WTC11 (cell line): ENCODE data around the gene TPRKB. TPM values are rescaled to one million over a fixed set of nuclear protein-coding genes. Genes with fewer than 3 reads are reported as not detected.
"Not testable (repeated sequence)": the region's sequence is repeated elsewhere in the genome, so short reads cannot be mapped to it uniquely, and the experiment has no call there.

ENCODE experiments used
- ATAC-seq: fragments of 200-7000 bp; cut with Tn5 transposase; 2 replicates; pipeline ENCODE4 v1.10.0; 2021; ENCODE audit warnings: mild to moderate bottlenecking, moderate library complexity
- CTCF ChIA-PET: fragments of 300-600 bp; sonication (Branson Sonifier 250); formaldehyde crosslinking; loops from one replicate; lab custom pipeline; 2021; ENCODE audit warnings: antibody characterized with exemption; lab: Charles Lee
- POLR2A ChIA-PET: fragments of 350-600 bp; sonication (Branson Sonifier 250); formaldehyde crosslinking; loops from one replicate; lab custom pipeline; 2021; ENCODE audit warnings: antibody characterized with exemption; lab: Charles Lee
- DNase-seq: peaks from one replicate; pipeline ENCODE4 v3.0.0; 2021; ENCODE audit warnings: low spot score
- H3K27ac Mint-ChIP-seq: 2 replicates; pipeline ENCODE4 v1.8.0; 2021; ENCODE audit warnings: mixed read lengths
- H3K27me3 Mint-ChIP-seq: 2 replicates; pipeline ENCODE4 v1.8.0; 2021; ENCODE audit warnings: low read depth, mild to moderate bottlenecking, moderate library complexity, mixed read lengths
- H3K36me3 Mint-ChIP-seq: 2 replicates; pipeline ENCODE4 v1.8.0; 2021; ENCODE audit warnings: mixed read lengths
- H3K4me1 Mint-ChIP-seq: 2 replicates; pipeline ENCODE4 v1.8.0; 2022; ENCODE audit warnings: mixed read lengths
- H3K4me3 Mint-ChIP-seq: 2 replicates; pipeline ENCODE4 v1.8.0; 2021; ENCODE audit warnings: mild to moderate bottlenecking, moderate library complexity, mixed read lengths
- H3K9me3 Mint-ChIP-seq: 2 replicates; pipeline ENCODE4 v1.8.0; 2021; ENCODE audit warnings: mixed read lengths
- ARID4B ChIP-seq: sonication (generic); formaldehyde crosslinking; IDR thresholded peaks from 2 replicates; pipeline ENCODE4 v1.8.0; 2023; ENCODE audit warnings: missing genetic modification reagents, mild to moderate bottlenecking, borderline replicate concordance
- CBFB ChIP-seq: sonication (generic); formaldehyde crosslinking; IDR thresholded peaks from 2 replicates; pipeline ENCODE4 v1.8.1; 2022; ENCODE audit warnings: mild to moderate bottlenecking, low read depth, missing genetic modification reagents
- CTCF ChIP-seq: fragments of 200-600 bp; IDR thresholded peaks from 2 replicates; pipeline ENCODE4 v1.8.0; 2022; ENCODE audit warnings: antibody characterized with exemption
- ESRRA ChIP-seq: sonication (generic); formaldehyde crosslinking; IDR thresholded peaks from 2 replicates; pipeline ENCODE4 v1.8.1; 2022; ENCODE audit warnings: mild to moderate bottlenecking, missing genetic modification reagents, borderline replicate concordance
- MLX ChIP-seq: sonication (generic); formaldehyde crosslinking; IDR thresholded peaks from 2 replicates; pipeline ENCODE4 v1.8.1; 2023; ENCODE audit warnings: mild to moderate bottlenecking, missing genetic modification reagents, moderate library complexity
- PRRX2 ChIP-seq: fragments of 250-450 bp; sonication (Bioruptor Pico); IDR thresholded peaks from 2 replicates; pipeline ENCODE4 v1.8.0; 2021; ENCODE audit warnings: mild to moderate bottlenecking
- ZNF281 ChIP-seq: sonication (generic); formaldehyde crosslinking; IDR thresholded peaks from 2 replicates; pipeline ENCODE4 v1.8.0; 2023; ENCODE audit warnings: mild to moderate bottlenecking, missing genetic modification reagents
- ZNF317 ChIP-seq: sonication (generic); formaldehyde crosslinking; IDR thresholded peaks from 2 replicates; pipeline ENCODE4 v1.8.1; 2023; ENCODE audit warnings: low read depth, mild to moderate bottlenecking, moderate library complexity, missing genetic modification reagents, borderline replicate concordance
- total RNA-seq: library from RNA; stranded (reverse); gene quantifications from 3 replicates; pipeline ENCODE4 v1.2.3, GENCODE V29; 2021

Gene TPRKB
- total RNA-seq, 1 experiment from 2014 or later: 30.6 TPM

DNA sequence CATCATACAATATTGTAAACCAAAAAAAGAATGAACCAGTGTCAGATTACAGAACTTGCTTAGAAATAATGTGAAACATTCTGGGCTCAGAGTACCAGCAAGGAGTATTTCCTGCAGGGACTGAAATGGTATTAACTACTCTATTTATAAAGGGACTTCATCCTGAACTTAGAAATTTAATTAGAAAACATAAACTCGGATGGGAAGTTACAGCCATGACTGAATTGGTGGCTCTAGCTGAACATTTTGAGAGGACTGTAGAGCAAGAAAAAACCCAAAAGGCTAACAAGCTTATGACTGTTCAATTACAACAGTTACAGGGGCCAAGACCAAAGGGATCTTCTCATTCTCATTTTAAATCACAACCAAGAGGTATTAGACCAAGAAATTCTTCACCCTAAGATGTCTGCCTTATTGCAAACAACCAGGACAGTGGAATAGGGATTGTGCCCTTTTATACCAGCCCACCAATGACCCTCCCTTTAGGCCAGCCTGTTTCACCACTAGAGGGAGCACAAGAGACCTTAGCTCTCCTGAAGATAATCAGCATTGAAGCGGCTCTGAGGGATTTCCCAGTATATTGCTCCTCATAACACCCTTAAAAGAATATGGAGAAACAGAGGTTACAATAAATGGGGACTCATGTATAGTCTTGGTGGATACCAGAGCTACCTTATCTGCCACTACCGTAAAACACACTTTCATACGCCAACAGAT is 46.6 kb downstream of the TPRKB start:
- peaks cover 62% of the 10 kb centered on the region for H3K27me3 Mint-ChIP-seq
- ATAC-seq: peak; percentile 99
- H3K4me3 Mint-ChIP-seq, H3K36me3 Mint-ChIP-seq, H3K27ac Mint-ChIP-seq, H3K4me1 Mint-ChIP-seq, POLR2A ChIA-PET, CTCF ChIA-PET: not testable (repeated sequence)
- H3K9me3 Mint-ChIP-seq: peaks cover 21% of the 10 kb centered on the region
- peak; percentile 36 for TF ChIP-seq CTCF
- DNase-seq: peak; percentile 36

DNA sequence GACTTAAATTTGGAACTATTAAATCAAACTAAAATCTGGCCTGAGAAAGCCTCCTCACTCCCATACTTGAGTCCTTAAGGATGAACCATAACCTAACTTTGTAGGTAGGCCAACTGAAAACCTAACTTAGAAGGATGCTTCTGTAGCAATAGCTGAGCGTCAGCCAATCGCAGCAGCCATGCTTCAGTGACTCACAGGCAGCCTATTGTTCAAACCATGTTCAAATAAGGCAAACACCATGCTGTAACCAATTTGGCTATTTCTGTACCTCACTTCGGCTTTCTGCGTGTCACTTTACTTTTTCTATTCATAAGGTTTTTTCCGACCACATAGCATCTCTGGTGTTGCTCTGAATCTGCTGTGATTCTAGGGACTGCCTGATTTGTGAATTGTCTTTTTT is 48.7 kb downstream of the TPRKB start:
- H3K27ac Mint-ChIP-seq, DNase-seq, CTCF ChIA-PET, ATAC-seq, H3K4me3 Mint-ChIP-seq, POLR2A ChIA-PET, H3K36me3 Mint-ChIP-seq, H3K4me1 Mint-ChIP-seq: not testable (repeated sequence)
- peaks cover 21% of the 10 kb centered on the region for H3K9me3 Mint-ChIP-seq
- H3K27me3 Mint-ChIP-seq: peaks cover 55% of the 10 kb centered on the region

DNA sequence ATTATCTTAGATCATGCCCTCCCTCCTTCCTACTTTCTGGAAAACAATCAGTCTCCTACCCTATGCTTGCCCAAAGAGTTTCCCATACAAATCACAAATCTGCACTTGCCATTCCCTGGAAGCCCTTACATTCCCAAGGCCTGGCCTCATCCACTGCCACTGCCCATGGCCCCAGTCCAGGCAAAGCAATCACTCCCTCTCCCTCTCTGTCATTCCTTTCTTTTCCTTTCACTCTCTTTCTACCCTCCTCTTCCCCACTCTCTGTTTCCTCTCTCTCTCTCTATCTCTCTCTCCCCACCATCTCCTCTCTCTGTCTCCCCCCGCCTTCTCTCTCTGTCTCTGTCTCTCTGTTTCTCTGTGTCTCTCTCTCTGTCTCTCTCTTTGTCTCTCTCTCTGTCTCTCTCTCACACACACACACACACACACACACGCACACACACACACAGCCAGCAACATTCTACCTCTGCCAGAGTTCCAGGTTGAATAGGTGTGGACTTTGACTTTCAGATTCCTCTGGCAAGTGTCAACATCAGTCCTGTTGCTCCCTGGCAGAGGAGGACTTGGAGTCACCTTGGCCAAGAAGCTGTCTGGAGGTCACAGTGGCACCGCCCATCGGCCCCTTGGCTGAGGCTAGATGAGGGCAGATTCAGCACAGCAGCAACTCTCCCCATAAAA is 51.2 kb downstream of the TPRKB start:
- ChIA-PET POLR2A (no interaction called here), CTCF (no interaction called here)
- Mint-ChIP-seq H3K4me3 (no peak overlapping the region), H3K9me3 (peaks cover 21% of the 10 kb centered on the region), H3K27me3 (peaks cover 50% of the 10 kb centered on the region), H3K4me1 (no peaks in the 10 kb centered on the region), H3K36me3 (peaks cover 5% of the 10 kb centered on the region), H3K27ac (no peak overlapping the region)
- no peak for ATAC-seq
- no peak for TF ChIP-seq ARID4B (CRISPR knock-in tag)
- no peak for TF ChIP-seq PRRX2 (CRISPR knock-in tag)
- no peak for TF ChIP-seq ESRRA (CRISPR knock-in tag)
- TF ChIP-seq MLX: no peak
- no peak for TF ChIP-seq CBFB (CRISPR knock-in tag)
- TF ChIP-seq ZNF281 (CRISPR knock-in tag): no peak
- no peak for TF ChIP-seq ZNF317 (CRISPR knock-in tag)
- no peak for DNase-seq
